Measurements from ENCODE around the gene ADCY4. TPM values are rescaled to one million over a fixed set of nuclear protein-coding genes. Genes with fewer than 3 reads are reported as not detected.

The ADCY4 gene
- total RNA-seq, 1 donor from 2014 or later = 2.3 TPM

DNA sequence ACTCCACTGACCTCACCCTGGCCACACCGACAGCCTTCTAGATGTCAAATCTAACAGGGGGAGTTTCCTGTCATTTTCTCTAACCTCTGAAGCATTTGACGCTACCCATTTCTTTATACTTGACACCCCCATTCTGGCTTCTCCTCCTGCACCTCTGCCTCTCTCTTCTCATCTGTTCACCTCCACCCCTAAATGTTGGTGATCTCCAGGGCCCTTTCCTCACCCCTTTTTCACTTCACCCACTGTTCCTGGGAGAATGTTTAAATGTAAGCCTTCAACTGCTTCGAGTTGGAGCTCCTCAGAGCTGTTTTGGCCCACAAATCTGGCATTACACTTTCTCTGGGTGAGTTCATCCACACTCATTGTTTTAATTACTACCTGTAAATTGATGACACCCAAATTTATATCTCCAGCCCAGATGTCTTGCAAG, 63.0 kb downstream of the ADCY4 start:
- Mint-ChIP-seq H3K36me3 (ENCODE audit: low read depth) (peaks cover 29% of the 10 kb centered on the region), H3K4me1 (peaks cover 62% of the 10 kb centered on the region), H3K4me3 (peak overlapping the region; percentile 90), H3K27ac (peak overlapping the region; percentile 96), H3K27me3 (no peaks in the 10 kb centered on the region), H3K9me3 (no peaks in the 10 kb centered on the region)
- ATAC-seq (ENCODE audit: low read depth) = no peak
- DNase-seq = no peak
- ChIA-PET CTCF (interaction anchor here (0.6 to 2.5 kb wide), 12 partner anchors 8 to 1143 kb away, joined by 3 to 30 read pairs (median 4); partner anchors contain the start of genes TINF2 and TM9SF1), POLR2A (interaction anchor here (0.7 to 9.8 kb wide), 25 partner anchors 9 to 260 kb away, joined by 3 to 175 read pairs (median 7); partner anchors contain the start of genes CBLN3, CHMP4A, DHRS1 and GMPR2)
- TF ChIP-seq, protein P1, sequence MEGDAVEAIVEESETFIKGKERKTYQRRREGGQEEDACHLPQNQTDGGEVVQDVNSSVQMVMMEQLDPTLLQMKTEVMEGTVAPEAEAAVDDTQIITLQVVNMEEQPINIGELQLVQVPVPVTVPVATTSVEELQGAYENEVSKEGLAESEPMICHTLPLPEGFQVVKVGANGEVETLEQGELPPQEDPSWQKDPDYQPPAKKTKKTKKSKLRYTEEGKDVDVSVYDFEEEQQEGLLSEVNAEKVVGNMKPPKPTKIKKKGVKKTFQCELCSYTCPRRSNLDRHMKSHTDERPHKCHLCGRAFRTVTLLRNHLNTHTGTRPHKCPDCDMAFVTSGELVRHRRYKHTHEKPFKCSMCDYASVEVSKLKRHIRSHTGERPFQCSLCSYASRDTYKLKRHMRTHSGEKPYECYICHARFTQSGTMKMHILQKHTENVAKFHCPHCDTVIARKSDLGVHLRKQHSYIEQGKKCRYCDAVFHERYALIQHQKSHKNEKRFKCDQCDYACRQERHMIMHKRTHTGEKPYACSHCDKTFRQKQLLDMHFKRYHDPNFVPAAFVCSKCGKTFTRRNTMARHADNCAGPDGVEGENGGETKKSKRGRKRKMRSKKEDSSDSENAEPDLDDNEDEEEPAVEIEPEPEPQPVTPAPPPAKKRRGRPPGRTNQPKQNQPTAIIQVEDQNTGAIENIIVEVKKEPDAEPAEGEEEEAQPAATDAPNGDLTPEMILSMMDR (IDR thresholded peaks at IDR 0.05) = no peak
- intact Hi-C loops (cut with micrococcal nuclease) = loop anchor here (1.0 to 5.0 kb wide), 10 partner anchors 7 to 158 kb away; partner anchors contain the start of genes DCAF11, GMPR2, MDP1 and NEDD8

DNA sequence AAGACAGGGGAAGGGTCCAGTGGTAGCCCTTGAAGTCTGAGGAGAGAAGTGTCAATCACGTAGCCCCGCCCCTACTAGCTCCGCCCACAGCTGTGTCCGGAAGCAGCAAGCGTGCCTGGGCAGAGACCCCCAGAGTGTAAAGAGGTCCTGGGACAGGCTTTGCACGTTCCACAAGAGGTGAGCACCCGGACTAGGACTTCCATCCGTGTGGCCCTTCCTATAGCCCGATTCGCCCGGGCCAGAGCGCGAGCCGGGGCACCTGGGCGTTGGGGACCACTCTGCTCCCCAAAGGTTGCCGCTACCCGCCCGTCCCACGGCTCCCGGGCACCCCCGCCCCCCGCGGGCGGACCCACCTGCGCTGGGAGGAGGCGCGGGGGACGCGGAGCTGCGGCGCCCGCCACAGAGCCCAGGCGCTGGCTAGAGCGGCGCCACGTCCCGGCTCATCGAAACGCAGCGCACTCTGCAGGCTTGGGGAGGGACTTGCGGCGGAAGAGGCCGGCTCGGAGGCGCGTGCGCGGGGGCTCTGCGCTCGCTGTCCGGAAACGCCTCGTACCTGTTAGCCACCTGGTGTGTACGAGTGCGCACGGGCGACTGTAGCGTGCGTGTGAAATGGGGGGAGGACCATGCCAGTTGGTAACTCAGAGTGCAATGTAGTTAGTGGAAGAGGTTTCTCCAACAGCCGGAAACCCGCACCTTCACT, 63.6 kb downstream of the ADCY4 start, which contains the start of gene RABGGTA:
RABGGTA (minus strand) TSS at position 464 of the 700 bp plus-strand sequence. CDS start 482 bp downstream, outside the sequence.
- DNase-seq (peak; percentile 88), ATAC-seq (ENCODE audit: low read depth) (peak; percentile 83)
- H3K4me3 Mint-ChIP-seq = peak within 1 kb of the TSS; percentile 90
- H3K4me1 Mint-ChIP-seq = peaks cover 57% of the 10 kb centered on the region
- no peaks in the 10 kb centered on the region for H3K9me3 Mint-ChIP-seq
- H3K27me3 Mint-ChIP-seq = no peaks in the 10 kb centered on the region
- POLR2A ChIA-PET = interaction anchor here (0.6 to 9.8 kb wide), 29 partner anchors 9 to 176 kb away, joined by 3 to 175 read pairs (median 7); partner anchors contain the start of genes CBLN3, CHMP4A, DCAF11 and DHRS1
- peaks cover 34% of the 10 kb centered on the region for H3K36me3 Mint-ChIP-seq (ENCODE audit: low read depth)
- H3K27ac Mint-ChIP-seq = peak within 1 kb of the TSS; percentile 96
- intact Hi-C loops (cut with micrococcal nuclease) = loop anchor here (1.0 to 5.0 kb wide), 10 partner anchors 8 to 157 kb away; partner anchors contain the start of genes DCAF11, GMPR2, MDP1 and NEDD8
- CTCF ChIA-PET = interaction anchor here (0.6 to 2.5 kb wide), 15 partner anchors 8 to 158 kb away, joined by 3 to 30 read pairs (median 4); partner anchors contain the start of genes CBLN3, DHRS1, KHNYN and MDP1
- TF ChIP-seq, protein P1 (IDR thresholded peaks at IDR 0.05) = no peak

DNA sequence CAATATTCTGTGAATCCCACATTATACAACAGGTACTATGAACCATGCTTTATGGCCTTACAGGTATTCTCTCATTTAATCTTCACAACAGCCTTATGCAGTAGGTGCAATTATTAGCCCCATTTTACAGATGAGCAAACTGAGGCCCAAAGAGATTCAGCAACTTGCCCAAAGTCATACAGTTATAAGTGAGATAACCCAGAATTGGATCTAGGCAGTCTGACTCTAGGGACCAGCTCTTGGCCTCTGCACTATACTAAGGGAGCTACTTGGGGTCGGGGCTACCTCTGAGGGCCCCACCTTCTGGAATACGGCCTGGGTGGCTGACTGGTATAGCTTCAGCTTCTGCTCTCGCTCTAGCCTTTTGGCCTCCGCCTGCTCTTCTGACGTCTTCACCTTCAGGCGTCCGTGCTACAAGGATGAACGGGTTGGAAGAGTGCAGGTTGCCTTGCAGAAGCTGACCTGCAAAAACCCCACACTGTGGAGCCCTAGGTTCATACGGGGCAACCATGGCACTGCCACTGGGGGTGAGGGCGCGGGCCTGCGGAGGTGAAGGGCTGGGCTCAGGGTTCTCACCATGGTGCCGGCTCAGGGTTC, 64.2 kb downstream of the ADCY4 start:
- peaks cover 55% of the 10 kb centered on the region for H3K4me1 Mint-ChIP-seq
- no peaks in the 10 kb centered on the region for H3K9me3 Mint-ChIP-seq
- ChIA-PET POLR2A (interaction anchor here (0.6 to 9.8 kb wide), 28 partner anchors 8 to 175 kb away, joined by 3 to 175 read pairs (median 7); partner anchors contain the start of genes CBLN3, CHMP4A, DCAF11 and DHRS1), CTCF (interaction anchor here (0.6 to 2.5 kb wide), 14 partner anchors 9 to 159 kb away, joined by 3 to 30 read pairs (median 4); partner anchors contain the start of genes CBLN3, DHRS1, KHNYN and MDP1)
- TF ChIP-seq, protein P1 (IDR thresholded peaks at IDR 0.05) = no peak
- H3K27ac Mint-ChIP-seq = peak overlapping the region; percentile 94
- no peak for ATAC-seq (ENCODE audit: low read depth)
- intact Hi-C loops (cut with micrococcal nuclease) = loop anchor here (1.0 to 5.0 kb wide), 10 partner anchors 9 to 156 kb away; partner anchors contain the start of genes DCAF11, GMPR2, MDP1 and NEDD8
- H3K27me3 Mint-ChIP-seq = no peaks in the 10 kb centered on the region
- DNase-seq = no peak
- H3K36me3 Mint-ChIP-seq (ENCODE audit: low read depth) = peaks cover 40% of the 10 kb centered on the region
- H3K4me3 Mint-ChIP-seq = peak overlapping the region; percentile 90

DNA sequence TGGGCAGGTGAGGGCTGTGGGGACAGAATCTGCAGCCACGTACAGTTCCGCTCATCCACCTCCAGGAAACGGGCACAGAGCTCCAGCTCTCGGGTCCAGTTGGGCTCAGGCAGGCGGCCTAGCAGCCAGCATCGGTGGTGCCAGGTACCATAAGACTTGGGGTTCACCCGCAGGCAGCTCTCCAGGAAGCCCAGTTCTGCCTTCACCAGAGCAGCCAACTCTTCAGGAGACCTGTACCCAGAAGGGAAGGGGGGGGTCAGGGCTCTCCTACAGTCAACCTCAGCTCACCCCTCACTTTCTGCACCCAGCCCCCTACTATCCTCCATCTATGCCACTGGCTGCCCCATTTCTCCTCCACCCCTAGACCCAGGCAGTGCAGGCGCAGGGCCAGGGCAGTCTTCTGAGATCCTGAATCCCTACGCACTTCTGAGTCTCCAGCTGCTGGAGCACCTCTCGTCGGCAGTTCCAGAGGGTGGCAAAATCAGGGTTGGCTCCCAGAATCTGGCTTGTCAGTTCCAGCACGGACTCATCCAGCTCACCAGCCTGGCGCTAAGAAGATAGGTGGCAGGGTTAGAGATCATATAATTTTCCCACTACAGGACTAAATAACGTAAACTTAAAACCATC, 64.8 kb downstream of the ADCY4 start:
- peak overlapping the region; percentile 90 for H3K4me3 Mint-ChIP-seq
- ChIA-PET CTCF (interaction anchor here (0.9 to 2.5 kb wide), 13 partner anchors 10 to 74 kb away, joined by 3 to 30 read pairs (median 4); partner anchors contain the start of genes DHRS1, MDP1, NOP9 and TINF2), POLR2A (interaction anchor here (0.9 to 9.8 kb wide), 14 partner anchors 11 to 156 kb away, joined by 3 to 175 read pairs (median 10); partner anchors contain the start of genes DCAF11, DHRS1, GMPR2 and IPO4)
- intact Hi-C loops (cut with micrococcal nuclease) = loop anchor here (2.0 to 5.0 kb wide), 3 partner anchors 38 to 97 kb away; partner anchors contain the start of genes GMPR2, NEDD8, NFATC4 and TM9SF1
- no peaks in the 10 kb centered on the region for H3K27me3 Mint-ChIP-seq
- H3K4me1 Mint-ChIP-seq = peaks cover 49% of the 10 kb centered on the region
- ATAC-seq (ENCODE audit: low read depth) (no peak), DNase-seq (no peak)
- peaks cover 40% of the 10 kb centered on the region for H3K36me3 Mint-ChIP-seq (ENCODE audit: low read depth)
- TF ChIP-seq, protein P1 (IDR thresholded peaks at IDR 0.05) = no peak
- H3K9me3 Mint-ChIP-seq = no peaks in the 10 kb centered on the region
- no peak overlapping the region for H3K27ac Mint-ChIP-seq
